ENCODE measurements around the gene SNRNP70. TPM values are rescaled to one million over a fixed set of nuclear protein-coding genes. Genes with fewer than 3 reads are reported as not detected.

SNRNP70 gene
- total and polyA plus RNA-seq, 2 donors (not counting 3 experiments of a cell fraction or from before 2014, with no cell fraction given), result 215 to 300 TPM

- H3K4me3 ChIP-seq (replicated peaks in 1 of 3; ENCODE audit: insufficient read depth in 1 of 3, low read depth in 1 of 3, low read length in 3 of 3), result peak overlapping the region; percentile 31 to 73 (median 61)
- no peak for TF ChIP-seq JUN (IDR thresholded peaks at IDR 0.05; ENCODE audit: borderline replicate concordance, insufficient read depth, insufficient read length, low read depth)
- no peak for TF ChIP-seq GATA2 (IDR thresholded peaks at IDR 0.05; ENCODE audit: insufficient read depth, insufficient read length, low read depth, low read length)
- no peak for TF ChIP-seq EZH2 (IDR thresholded peaks at IDR 0.05; ENCODE audit: borderline replicate concordance, low read depth, low read length, severe bottlenecking)
- no peak for TF ChIP-seq MAX (IDR thresholded peaks at IDR 0.05; ENCODE audit: insufficient read depth, insufficient read length)
- TF ChIP-seq POLR2AphosphoS5 (IDR thresholded peaks at IDR 0.05; ENCODE audit: insufficient read depth, low read depth, low read length), result peak; percentile 30
- TF ChIP-seq CTCF (IDR thresholded peaks at IDR 0.05; ENCODE audit: extremely low read depth in 1 of 2, insufficient read depth in 1 of 2, low read depth in 1 of 2, low read length in 2 of 2), result no peak
- TF ChIP-seq POLR2A (IDR thresholded peaks at IDR 0.05; ENCODE audit: low read depth, low read length), result peak; percentile 41
- intact Hi-C loops (cut with micrococcal nuclease), result loop anchor here (2.0 to 10.0 kb wide), 3 partner anchors 48 to 156 kb away; partner anchors contain the start of genes GYS1 and RUVBL2
- no peaks in the 10 kb centered on the region for H3K9me1 ChIP-seq (replicated peaks; ENCODE audit: control insufficient read depth, extremely low read depth, insufficient read depth, low read length)
- peak overlapping the region; percentile 95 for H3K4me2 ChIP-seq (ENCODE audit: insufficient read depth, low read length)
- H3K36me3 ChIP-seq (ENCODE audit: control insufficient read depth in 2 of 2, extremely low read depth in 1 of 2, insufficient read depth in 2 of 2, low read length in 2 of 2), result no peaks in the 10 kb centered on the region
- ChIA-PET CTCF (interaction anchor here (0.9 to 4.1 kb wide), 10 partner anchors 11 to 75 kb away, joined by 3 to 56 read pairs (median 8); partner anchors contain the start of genes LIN7B and PPFIA3), POLR2A (interaction anchor here (0.6 to 0.7 kb wide), 2 partner anchors 32 to 399 kb away, joined by 3 to 4 read pairs; no protein-coding TSS in a partner anchor)
- no peaks in the 10 kb centered on the region for H3K79me2 ChIP-seq (ENCODE audit: control insufficient read depth, insufficient read depth, low read length)
- FAIRE-seq (no peak), DNase-seq (ENCODE audit: low read depth, low spot score) (peak; percentile 83)
- H4K20me1 ChIP-seq (replicated peaks; ENCODE audit: control insufficient read depth, extremely low read depth, insufficient read depth, low read length), result no peaks in the 10 kb centered on the region
- dilution Hi-C loops (cut with MboI; ENCODE audit: extremely low pct_ligation_motif_present, low sequenced_read_pairs), result no loop called here
- H3K4me1 ChIP-seq (ENCODE audit: control insufficient read depth, extremely low read depth, insufficient read depth, low read length), result peaks cover 28% of the 10 kb centered on the region
- peaks cover 2 to 5% of the 10 kb centered on the region in 2 experiments for H3K27me3 ChIP-seq (ENCODE audit: control insufficient read depth in 2 of 2, insufficient read depth in 2 of 2, low read length in 2 of 2)
- peak overlapping the region; percentile 42 for H3K27ac ChIP-seq (ENCODE audit: insufficient read depth, low read depth, low read length)
- BruUV-seq (replicated peaks), result no TSS peak
- H2AFZ ChIP-seq (ENCODE audit: low read depth, low read length), result peak overlapping the region; percentile 90
- peak overlapping the region; percentile 50 for H3K9ac ChIP-seq (replicated peaks; ENCODE audit: extremely low read depth, insufficient read depth, low read length)
- H3K9me3 ChIP-seq (replicated peaks; ENCODE audit: control insufficient read depth, insufficient read depth, low read length), result no peaks in the 10 kb centered on the region
Observed at GRCh38 chr19:49150106-49150943, 65.1 kb downstream of the SNRNP70 start.
